Measurements from ENCODE around the gene NRXN3. TPM values are rescaled to one million over a fixed set of nuclear protein-coding genes. Genes with fewer than 3 reads are reported as not detected.

The NRXN3 gene
- total RNA-seq, 1 donor from 2014 or later, result 18.0 TPM

DNA sequence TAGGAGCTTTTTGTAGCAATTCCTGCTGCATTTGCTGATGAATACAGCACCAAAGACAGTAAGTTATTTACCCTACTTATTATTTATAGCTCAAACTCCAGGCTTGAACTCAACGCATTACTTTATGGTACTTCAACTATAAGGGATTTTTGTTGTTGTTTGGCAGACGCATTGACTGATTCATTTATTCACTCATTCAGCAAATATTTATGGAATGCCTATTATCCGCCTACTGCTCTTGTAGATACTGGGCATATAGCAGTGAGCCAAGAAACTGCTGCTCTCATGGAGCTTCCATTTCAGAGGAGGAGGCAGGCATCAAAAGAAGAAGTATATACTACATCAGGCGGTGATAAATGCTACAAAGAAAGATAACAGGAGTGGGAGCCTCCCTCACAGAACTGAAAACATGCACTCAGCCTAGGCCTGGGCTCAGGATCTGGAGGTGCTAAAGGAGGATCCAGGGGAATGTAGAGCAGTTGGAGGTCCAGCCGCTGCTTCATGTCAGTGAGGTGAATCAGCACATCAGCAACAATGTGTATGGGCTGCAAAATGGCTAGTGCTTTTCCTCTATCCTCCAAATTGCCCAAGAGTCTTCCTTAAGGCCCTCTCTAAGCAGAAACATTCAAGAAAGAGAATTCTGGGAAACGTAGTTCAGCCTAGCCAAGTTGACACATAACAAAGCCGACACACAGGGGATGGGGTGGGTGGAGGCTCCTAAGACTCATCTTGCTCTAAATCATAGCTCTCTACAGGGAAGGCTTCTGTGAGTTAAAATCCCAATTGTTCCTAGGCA is 157.5 kb downstream of the NRXN3 start:
- H3K36me3 Mint-ChIP-seq (ENCODE audit: low read depth, unreplicated experiment), result peaks cover 4% of the 10 kb centered on the region

DNA sequence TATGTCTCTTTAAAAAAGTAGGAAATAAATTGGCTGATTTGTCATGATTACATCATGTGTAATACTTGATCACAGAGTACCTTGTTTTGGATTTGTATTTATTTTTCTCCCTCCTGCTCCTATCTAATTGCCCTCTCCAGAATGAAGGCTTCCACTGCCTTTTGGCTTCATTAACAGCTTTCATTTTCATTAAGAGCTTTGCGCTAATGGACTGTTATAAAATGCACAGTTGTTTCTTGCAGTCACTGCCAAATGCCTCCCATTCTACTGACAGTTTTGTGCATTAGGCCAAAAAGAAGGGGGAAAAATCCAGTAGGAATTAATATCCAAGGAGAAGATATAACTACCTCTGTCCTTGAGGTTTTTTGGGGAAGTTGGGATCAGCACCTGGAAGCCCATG is 159.2 kb downstream of the NRXN3 start:
- Histone ChIP-seq H3K4me2 (ENCODE audit: low read length) (no peak overlapping the region), H3K4me1 (ENCODE audit: insufficient read depth, low read length) (no peaks in the 10 kb centered on the region), H3K4me3 (ENCODE audit: insufficient read depth, low read depth, low read length) (no peak overlapping the region), H4K20me1 (ENCODE audit: insufficient read depth, low read length) (no peaks in the 10 kb centered on the region), H3K27me3 (ENCODE audit: insufficient read depth, low read length) (no peaks in the 10 kb centered on the region), H3K79me2 (ENCODE audit: insufficient read depth, low read length) (no peaks in the 10 kb centered on the region), H3K36me3 (ENCODE audit: insufficient read depth, low read length) (no peaks in the 10 kb centered on the region), H3K27ac (ENCODE audit: low read depth, low read length) (no peak overlapping the region), H3K9me3 (ENCODE audit: insufficient read depth, low read depth, low read length) (no peaks in the 10 kb centered on the region), H2AFZ (ENCODE audit: low read depth, low read length) (no peak overlapping the region), H3K9ac (ENCODE audit: low read length) (no peak overlapping the region)
- DNase-seq (ENCODE audit: low read depth) (no peak), FAIRE-seq (no peak)
- no peak overlapping the region for H3K27ac Mint-ChIP-seq (ENCODE audit: unreplicated experiment)
- H3K36me3 Mint-ChIP-seq (ENCODE audit: low read depth, unreplicated experiment), result peaks cover 4% of the 10 kb centered on the region
- no peak for TF ChIP-seq EZH2 (IDR thresholded peaks at IDR 0.05; ENCODE audit: insufficient read depth, low read length)
- TF ChIP-seq, protein P1, sequence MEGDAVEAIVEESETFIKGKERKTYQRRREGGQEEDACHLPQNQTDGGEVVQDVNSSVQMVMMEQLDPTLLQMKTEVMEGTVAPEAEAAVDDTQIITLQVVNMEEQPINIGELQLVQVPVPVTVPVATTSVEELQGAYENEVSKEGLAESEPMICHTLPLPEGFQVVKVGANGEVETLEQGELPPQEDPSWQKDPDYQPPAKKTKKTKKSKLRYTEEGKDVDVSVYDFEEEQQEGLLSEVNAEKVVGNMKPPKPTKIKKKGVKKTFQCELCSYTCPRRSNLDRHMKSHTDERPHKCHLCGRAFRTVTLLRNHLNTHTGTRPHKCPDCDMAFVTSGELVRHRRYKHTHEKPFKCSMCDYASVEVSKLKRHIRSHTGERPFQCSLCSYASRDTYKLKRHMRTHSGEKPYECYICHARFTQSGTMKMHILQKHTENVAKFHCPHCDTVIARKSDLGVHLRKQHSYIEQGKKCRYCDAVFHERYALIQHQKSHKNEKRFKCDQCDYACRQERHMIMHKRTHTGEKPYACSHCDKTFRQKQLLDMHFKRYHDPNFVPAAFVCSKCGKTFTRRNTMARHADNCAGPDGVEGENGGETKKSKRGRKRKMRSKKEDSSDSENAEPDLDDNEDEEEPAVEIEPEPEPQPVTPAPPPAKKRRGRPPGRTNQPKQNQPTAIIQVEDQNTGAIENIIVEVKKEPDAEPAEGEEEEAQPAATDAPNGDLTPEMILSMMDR (IDR thresholded peaks at IDR 0.05; ENCODE audit: insufficient read depth, low read depth, low read length), result no peak
- H3K4me1 Mint-ChIP-seq (ENCODE audit: low read depth, unreplicated experiment), result no peaks in the 10 kb centered on the region
- H3K27me3 Mint-ChIP-seq (ENCODE audit: low read depth, unreplicated experiment), result peaks cover 2% of the 10 kb centered on the region
- no peak overlapping the region for H3K4me3 Mint-ChIP-seq (ENCODE audit: unreplicated experiment)
- peaks cover 4% of the 10 kb centered on the region for H3K9me3 Mint-ChIP-seq (ENCODE audit: unreplicated experiment)

More for the DNA sequence above, 157.5 kb downstream of the NRXN3 start:
- Histone ChIP-seq H3K9ac (ENCODE audit: low read length) (no peak overlapping the region), H3K36me3 (ENCODE audit: insufficient read depth, low read length) (no peaks in the 10 kb centered on the region), H3K4me2 (ENCODE audit: low read length) (no peak overlapping the region), H2AFZ (ENCODE audit: low read depth, low read length) (no peak overlapping the region), H3K9me3 (ENCODE audit: insufficient read depth, low read depth, low read length) (no peaks in the 10 kb centered on the region), H4K20me1 (ENCODE audit: insufficient read depth, low read length) (no peaks in the 10 kb centered on the region), H3K27ac (ENCODE audit: low read depth, low read length) (no peak overlapping the region), H3K79me2 (ENCODE audit: insufficient read depth, low read length) (no peaks in the 10 kb centered on the region), H3K27me3 (ENCODE audit: insufficient read depth, low read length) (no peaks in the 10 kb centered on the region), H3K4me3 (ENCODE audit: insufficient read depth, low read depth, low read length) (no peak overlapping the region), H3K4me1 (ENCODE audit: insufficient read depth, low read length) (no peaks in the 10 kb centered on the region)
- no peak overlapping the region for H3K27ac Mint-ChIP-seq (ENCODE audit: unreplicated experiment)
- H3K27me3 Mint-ChIP-seq (ENCODE audit: low read depth, unreplicated experiment), result peaks cover 9% of the 10 kb centered on the region
- DNase-seq (ENCODE audit: low read depth), result no peak
- H3K4me1 Mint-ChIP-seq (ENCODE audit: low read depth, unreplicated experiment), result no peaks in the 10 kb centered on the region
- H3K9me3 Mint-ChIP-seq (ENCODE audit: unreplicated experiment), result peaks cover 4% of the 10 kb centered on the region
- no peak for TF ChIP-seq EZH2 (IDR thresholded peaks at IDR 0.05; ENCODE audit: insufficient read depth, low read length)
- TF ChIP-seq, protein P1 (IDR thresholded peaks at IDR 0.05; ENCODE audit: insufficient read depth, low read depth, low read length), result no peak
- FAIRE-seq, result no peak
- no peak overlapping the region for H3K4me3 Mint-ChIP-seq (ENCODE audit: unreplicated experiment)

DNA sequence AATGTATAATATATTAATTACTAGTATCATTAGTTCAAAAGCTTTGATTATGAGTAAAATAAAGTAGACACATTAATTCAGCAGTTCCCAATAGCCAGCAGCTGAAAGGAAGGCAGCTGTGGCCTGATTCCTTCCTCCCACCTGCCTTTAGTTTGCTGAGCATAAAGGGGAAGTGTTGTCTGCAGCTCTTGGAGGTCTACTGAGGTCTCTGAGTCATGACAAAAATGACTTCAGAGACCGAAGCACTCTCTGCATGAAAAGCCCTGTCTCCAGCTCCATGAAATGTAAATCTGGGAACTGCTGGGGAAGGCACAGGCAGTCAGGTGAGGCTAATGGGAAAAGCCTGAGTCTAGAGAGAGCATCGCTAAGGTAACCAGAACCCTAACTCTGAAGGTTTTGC is 165.4 kb downstream of the NRXN3 start:
- Histone ChIP-seq H3K36me3 (ENCODE audit: insufficient read depth, low read length) (no peaks in the 10 kb centered on the region), H3K27ac (ENCODE audit: low read depth, low read length) (no peak overlapping the region), H3K9me3 (ENCODE audit: insufficient read depth, low read depth, low read length) (peaks cover 3% of the 10 kb centered on the region), H3K9ac (ENCODE audit: low read length) (no peak overlapping the region), H3K27me3 (ENCODE audit: insufficient read depth, low read length) (no peaks in the 10 kb centered on the region), H3K4me1 (ENCODE audit: insufficient read depth, low read length) (no peaks in the 10 kb centered on the region), H4K20me1 (ENCODE audit: insufficient read depth, low read length) (no peaks in the 10 kb centered on the region), H3K4me3 (ENCODE audit: insufficient read depth, low read depth, low read length) (no peak overlapping the region), H3K4me2 (ENCODE audit: low read length) (no peak overlapping the region), H3K79me2 (ENCODE audit: insufficient read depth, low read length) (no peaks in the 10 kb centered on the region), H2AFZ (ENCODE audit: low read depth, low read length) (no peak overlapping the region)
- Mint-ChIP-seq H3K27ac (ENCODE audit: unreplicated experiment) (no peak overlapping the region), H3K36me3 (ENCODE audit: low read depth, unreplicated experiment) (no peaks in the 10 kb centered on the region), H3K9me3 (ENCODE audit: unreplicated experiment) (no peaks in the 10 kb centered on the region), H3K4me1 (ENCODE audit: low read depth, unreplicated experiment) (no peaks in the 10 kb centered on the region), H3K27me3 (ENCODE audit: low read depth, unreplicated experiment) (peaks cover 10% of the 10 kb centered on the region), H3K4me3 (ENCODE audit: unreplicated experiment) (no peak overlapping the region)
- DNase-seq (ENCODE audit: low read depth) (no peak), FAIRE-seq (no peak)
- TF ChIP-seq, protein P1 (IDR thresholded peaks at IDR 0.05; ENCODE audit: insufficient read depth, low read depth, low read length), result no peak

Data from astrocyte (in vitro differentiated cells and primary cell).